DMS53 treated with DMSO at 0.1 percent for 48 hours (cell line): ENCODE measurements around the gene GAS5.
A peak's percentile ranks its signal among the peaks of the same experiment; 100 is the strongest.

ENCODE experiments used
- DNase-seq: peaks from one replicate; lab custom pipeline; 2025; ENCODE audit not compliant: unreplicated experiment; lab: John Stamatoyannopoulos, UW

Gene GAS5

GRCh38 chr1:173832748-173833147 is 35.0 kb downstream of the GAS5 start:
- no peak for DNase-seq

GRCh38 chr1:173827611-173828010 is 40.2 kb downstream of the GAS5 start:
- no peak for DNase-seq

- peak; percentile 97 for DNase-seq
These were observed 43.3 kb downstream of the GAS5 start, which contains the start of the genes CENPL and DARS2 for GRCh38 chr1:173824315-173825081. Gene CENPL (minus strand): TSS chr1:173824883. CDS start chr1:173811299, 13,584 bp downstream. Gene DARS2 (plus strand): TSS chr1:173824673. CDS start chr1:173825230, 557 bp downstream.

- no peak for DNase-seq
These were observed 43.9 kb downstream of the GAS5 start for GRCh38 chr1:173823781-173824314.

- no peak for DNase-seq
These were observed 46.1 kb downstream of the GAS5 start for GRCh38 chr1:173821680-173822079.

- DNase-seq: no peak
These were observed 49.3 kb downstream of the GAS5 start for GRCh38 chr1:173818459-173818858.
